Measurements from ENCODE around the gene EPB41L3. TPM values are rescaled to one million over a fixed set of nuclear protein-coding genes. Genes with fewer than 3 reads are reported as not detected.

EPB41L3 gene
- total RNA-seq, 1 donor from 2014 or later, result 43.0 TPM

GRCh38 chr18:5532066-5532465 lies 11.7 kb downstream of the EPB41L3 start:
- Histone ChIP-seq H3K27me3 (ENCODE audit: control insufficient read depth, insufficient read depth, low read length) (no peaks in the 10 kb centered on the region), H3K4me3 (ENCODE audit: low read depth, low read length) (no peak overlapping the region), H3K36me3 (ENCODE audit: control insufficient read depth, insufficient read depth, low read length) (no peaks in the 10 kb centered on the region)
- DNase-seq (ENCODE audit: low read depth), result no peak
- no peak for TF ChIP-seq CTCF (IDR thresholded peaks at IDR 0.05; ENCODE audit: insufficient read depth, low read length, poor library complexity, severe bottlenecking)

GRCh38 chr18:5530629-5531178 lies 13.1 kb downstream of the EPB41L3 start:
- no peaks in the 10 kb centered on the region for H3K36me3 ChIP-seq (ENCODE audit: control insufficient read depth, insufficient read depth, low read length)
- TF ChIP-seq CTCF (IDR thresholded peaks at IDR 0.05; ENCODE audit: insufficient read depth, low read length, poor library complexity, severe bottlenecking), result no peak
- H3K4me3 ChIP-seq (ENCODE audit: low read depth, low read length), result no peak overlapping the region
- no peaks in the 10 kb centered on the region for H3K27me3 ChIP-seq (ENCODE audit: control insufficient read depth, insufficient read depth, low read length)
- no peak for DNase-seq (ENCODE audit: low read depth)

- TF ChIP-seq CTCF (IDR thresholded peaks at IDR 0.05; ENCODE audit: insufficient read depth, low read length, poor library complexity, severe bottlenecking), result no peak
- Histone ChIP-seq H3K27me3 (ENCODE audit: control insufficient read depth, insufficient read depth, low read length) (no peaks in the 10 kb centered on the region), H3K4me3 (ENCODE audit: low read depth, low read length) (no peak overlapping the region), H3K36me3 (ENCODE audit: control insufficient read depth, insufficient read depth, low read length) (no peaks in the 10 kb centered on the region)
- DNase-seq (ENCODE audit: low read depth), result no peak
Observed at GRCh38 chr18:5529471-5529870, 14.3 kb downstream of the EPB41L3 start.

- DNase-seq (ENCODE audit: low read depth), result peak; percentile 73
- TF ChIP-seq CTCF (IDR thresholded peaks at IDR 0.05; ENCODE audit: insufficient read depth, low read length, poor library complexity, severe bottlenecking), result no peak
Observed at GRCh38 chr18:5527603-5528002, 16.2 kb downstream of the EPB41L3 start.

GRCh38 chr18:5524660-5525059 lies 19.1 kb downstream of the EPB41L3 start:
- Histone ChIP-seq H3K4me3 (ENCODE audit: low read depth, low read length) (no peak overlapping the region), H3K36me3 (ENCODE audit: control insufficient read depth, insufficient read depth, low read length) (no peaks in the 10 kb centered on the region), H3K27me3 (ENCODE audit: control insufficient read depth, insufficient read depth, low read length) (no peaks in the 10 kb centered on the region)
- no peak for TF ChIP-seq CTCF (IDR thresholded peaks at IDR 0.05; ENCODE audit: insufficient read depth, low read length, poor library complexity, severe bottlenecking)
- no peak for DNase-seq (ENCODE audit: low read depth)

More at GRCh38 chr18:5527603-5528002, 16.2 kb downstream of the EPB41L3 start:
- Histone ChIP-seq H3K36me3 (ENCODE audit: control insufficient read depth, insufficient read depth, low read length) (no peaks in the 10 kb centered on the region), H3K4me3 (ENCODE audit: low read depth, low read length) (no peak overlapping the region), H3K27me3 (ENCODE audit: control insufficient read depth, insufficient read depth, low read length) (no peaks in the 10 kb centered on the region)

GRCh38 chr18:5521000-5521399 lies 22.8 kb downstream of the EPB41L3 start:
- TF ChIP-seq CTCF (IDR thresholded peaks at IDR 0.05; ENCODE audit: insufficient read depth, low read length, poor library complexity, severe bottlenecking), result no peak
- Histone ChIP-seq H3K36me3 (ENCODE audit: control insufficient read depth, insufficient read depth, low read length) (no peaks in the 10 kb centered on the region), H3K4me3 (ENCODE audit: low read depth, low read length) (no peak overlapping the region), H3K27me3 (ENCODE audit: control insufficient read depth, insufficient read depth, low read length) (no peaks in the 10 kb centered on the region)
- no peak for DNase-seq (ENCODE audit: low read depth)
